Measurements from ENCODE around the gene ACHE. TPM values are rescaled to one million over a fixed set of nuclear protein-coding genes. Genes with fewer than 3 reads are reported as not detected.
"Not testable (repeated sequence)": the region's sequence is repeated elsewhere in the genome, so short reads cannot be mapped to it uniquely, and the experiment has no call there.

Gene ACHE
- total RNA-seq, 1 donor: under 0.01 TPM

DNA sequence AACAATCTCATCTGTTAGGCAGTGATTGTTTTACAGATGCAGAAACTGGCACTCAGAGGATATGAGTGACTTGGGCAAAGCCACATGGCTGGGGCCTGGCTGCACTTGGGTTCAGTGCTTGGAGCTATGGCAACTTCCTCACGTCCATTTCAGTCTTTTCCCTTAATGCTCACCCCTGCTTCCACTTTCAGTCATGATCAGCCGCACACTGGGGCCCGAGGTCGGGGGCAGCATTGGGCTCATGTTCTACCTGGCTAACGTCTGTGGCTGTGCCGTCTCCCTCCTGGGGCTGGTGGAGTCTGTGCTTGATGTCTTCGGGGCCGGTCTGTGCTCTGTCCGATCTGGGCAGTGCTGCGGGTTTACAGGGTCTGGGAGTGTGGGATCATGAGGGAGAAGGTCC, 40.2 kb downstream of the ACHE start:
- Histone ChIP-seq H3K27me3 (ENCODE audit: insufficient read depth, low read length) (no peaks in the 10 kb centered on the region), H3K9me3 (ENCODE audit: low read depth, low read length) (no peaks in the 10 kb centered on the region), H3K4me1 (ENCODE audit: insufficient read depth, low read length) (peaks cover 10% of the 10 kb centered on the region), H3K4me2 (ENCODE audit: insufficient read depth, low read length) (no peak overlapping the region), H3K4me3 (ENCODE audit: insufficient read depth, low read length) (no peak overlapping the region), H4K20me1 (ENCODE audit: insufficient read depth, low read length) (no peaks in the 10 kb centered on the region), H3K27ac (ENCODE audit: low read depth, low read length) (no peak overlapping the region), H2AFZ (ENCODE audit: low read length) (no peak overlapping the region), H3K79me2 (ENCODE audit: insufficient read depth, low read length) (peaks cover 7% of the 10 kb centered on the region), H3K36me3 (ENCODE audit: insufficient read depth, low read length) (peaks cover 8% of the 10 kb centered on the region)
- DNase-seq (ENCODE audit: insufficient read length, low spot score, missing footprints): no peak
- TF ChIP-seq, protein P1, sequence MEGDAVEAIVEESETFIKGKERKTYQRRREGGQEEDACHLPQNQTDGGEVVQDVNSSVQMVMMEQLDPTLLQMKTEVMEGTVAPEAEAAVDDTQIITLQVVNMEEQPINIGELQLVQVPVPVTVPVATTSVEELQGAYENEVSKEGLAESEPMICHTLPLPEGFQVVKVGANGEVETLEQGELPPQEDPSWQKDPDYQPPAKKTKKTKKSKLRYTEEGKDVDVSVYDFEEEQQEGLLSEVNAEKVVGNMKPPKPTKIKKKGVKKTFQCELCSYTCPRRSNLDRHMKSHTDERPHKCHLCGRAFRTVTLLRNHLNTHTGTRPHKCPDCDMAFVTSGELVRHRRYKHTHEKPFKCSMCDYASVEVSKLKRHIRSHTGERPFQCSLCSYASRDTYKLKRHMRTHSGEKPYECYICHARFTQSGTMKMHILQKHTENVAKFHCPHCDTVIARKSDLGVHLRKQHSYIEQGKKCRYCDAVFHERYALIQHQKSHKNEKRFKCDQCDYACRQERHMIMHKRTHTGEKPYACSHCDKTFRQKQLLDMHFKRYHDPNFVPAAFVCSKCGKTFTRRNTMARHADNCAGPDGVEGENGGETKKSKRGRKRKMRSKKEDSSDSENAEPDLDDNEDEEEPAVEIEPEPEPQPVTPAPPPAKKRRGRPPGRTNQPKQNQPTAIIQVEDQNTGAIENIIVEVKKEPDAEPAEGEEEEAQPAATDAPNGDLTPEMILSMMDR (IDR thresholded peaks at IDR 0.05; ENCODE audit: extremely low read depth, low read depth, low read length): no peak

GRCh38 chr7:100854899-100855298, 40.8 kb downstream of the ACHE start:
- not testable (repeated sequence) for H3K36me3 ChIP-seq (ENCODE audit: insufficient read depth, low read length); H3K27ac ChIP-seq (ENCODE audit: low read depth, low read length); H2AFZ ChIP-seq (ENCODE audit: low read length); H3K27me3 ChIP-seq (ENCODE audit: insufficient read depth, low read length); H3K4me3 ChIP-seq (ENCODE audit: insufficient read depth, low read length); H3K9me3 ChIP-seq (ENCODE audit: low read depth, low read length); DNase-seq (ENCODE audit: insufficient read length, low spot score, missing footprints); H4K20me1 ChIP-seq (ENCODE audit: insufficient read depth, low read length); H3K4me2 ChIP-seq (ENCODE audit: insufficient read depth, low read length); H3K79me2 ChIP-seq (ENCODE audit: insufficient read depth, low read length)
- H3K4me1 ChIP-seq (ENCODE audit: insufficient read depth, low read length): peaks cover 10% of the 10 kb centered on the region

GRCh38 chr7:100854146-100854895, 41.4 kb downstream of the ACHE start:
- no peak overlapping the region for H3K4me2 ChIP-seq (ENCODE audit: insufficient read depth, low read length)
- H2AFZ ChIP-seq (ENCODE audit: low read length): no peak overlapping the region
- no peaks in the 10 kb centered on the region for H3K9me3 ChIP-seq (ENCODE audit: low read depth, low read length)
- no peak for DNase-seq (ENCODE audit: insufficient read length, low spot score, missing footprints)
- TF ChIP-seq, protein P1 (IDR thresholded peaks at IDR 0.05; ENCODE audit: extremely low read depth, low read depth, low read length): no peak
- H3K27me3 ChIP-seq (ENCODE audit: insufficient read depth, low read length): no peaks in the 10 kb centered on the region
- H3K36me3 ChIP-seq (ENCODE audit: insufficient read depth, low read length): peaks cover 3% of the 10 kb centered on the region
- H4K20me1 ChIP-seq (ENCODE audit: insufficient read depth, low read length): no peaks in the 10 kb centered on the region
- H3K4me1 ChIP-seq (ENCODE audit: insufficient read depth, low read length): peaks cover 10% of the 10 kb centered on the region
- peaks cover 7% of the 10 kb centered on the region for H3K79me2 ChIP-seq (ENCODE audit: insufficient read depth, low read length)
- H3K27ac ChIP-seq (ENCODE audit: low read depth, low read length): no peak overlapping the region
- no peak overlapping the region for H3K4me3 ChIP-seq (ENCODE audit: insufficient read depth, low read length)

GRCh38 chr7:100852048-100852872, 43.4 kb downstream of the ACHE start, which contains the start of gene SLC12A9:
TSS of gene SLC12A9 (plus strand) at chr7:100852713. CDS start at chr7:100854198, 1,485 bp downstream.
- Histone ChIP-seq H3K4me1 (ENCODE audit: insufficient read depth, low read length) (peaks cover 10% of the 10 kb centered on the region), H3K27ac (ENCODE audit: low read depth, low read length) (no peak within 1 kb of the TSS), H3K4me2 (ENCODE audit: insufficient read depth, low read length) (peak within 1 kb of the TSS; percentile 94), H2AFZ (ENCODE audit: low read length) (peak within 1 kb of the TSS; percentile 77), H3K4me3 (ENCODE audit: insufficient read depth, low read length) (peak within 1 kb of the TSS; percentile 80), H3K79me2 (ENCODE audit: insufficient read depth, low read length) (peaks cover 7% of the 10 kb centered on the region), H3K9me3 (ENCODE audit: low read depth, low read length) (no peaks in the 10 kb centered on the region), H4K20me1 (ENCODE audit: insufficient read depth, low read length) (no peaks in the 10 kb centered on the region), H3K36me3 (ENCODE audit: insufficient read depth, low read length) (peaks cover 3% of the 10 kb centered on the region), H3K27me3 (ENCODE audit: insufficient read depth, low read length) (no peaks in the 10 kb centered on the region)
- TF ChIP-seq, protein P1 (IDR thresholded peaks at IDR 0.05; ENCODE audit: extremely low read depth, low read depth, low read length): peak; percentile 81
- DNase-seq (ENCODE audit: insufficient read length, low spot score, missing footprints): peak; percentile 99
